Midbrain (tissue), 1 donor: ENCODE measurements around the gene CCDC39.
"Not testable (repeated sequence)": the region's sequence is repeated elsewhere in the genome, so short reads cannot be mapped to it uniquely, and the experiment has no call there.

ENCODE experiments used
- DNase-seq: peaks from one replicate; lab custom pipeline; 2025; lab: John Stamatoyannopoulos, UW

CCDC39 gene

DNA sequence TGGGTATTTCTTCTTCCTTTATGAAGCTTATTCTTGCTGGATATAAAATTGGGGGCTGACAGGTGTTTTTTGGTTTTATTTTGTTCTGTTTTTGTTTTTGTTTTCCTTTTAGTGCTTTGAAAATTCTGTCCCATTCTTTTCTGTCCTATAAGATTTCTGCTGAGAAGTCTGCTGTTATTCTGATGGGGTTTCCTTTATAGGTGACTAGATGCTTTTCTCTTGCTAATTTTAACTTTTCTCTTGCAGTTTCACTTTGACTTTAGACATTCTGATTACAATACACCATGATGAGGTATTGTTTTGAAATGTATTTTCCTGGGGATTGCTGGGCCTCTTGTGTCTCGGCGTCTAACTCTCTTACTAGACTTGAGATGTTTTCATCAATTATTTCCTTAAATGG lies 54.6 kb downstream of the CCDC39 start:
- no peak for DNase-seq

DNA sequence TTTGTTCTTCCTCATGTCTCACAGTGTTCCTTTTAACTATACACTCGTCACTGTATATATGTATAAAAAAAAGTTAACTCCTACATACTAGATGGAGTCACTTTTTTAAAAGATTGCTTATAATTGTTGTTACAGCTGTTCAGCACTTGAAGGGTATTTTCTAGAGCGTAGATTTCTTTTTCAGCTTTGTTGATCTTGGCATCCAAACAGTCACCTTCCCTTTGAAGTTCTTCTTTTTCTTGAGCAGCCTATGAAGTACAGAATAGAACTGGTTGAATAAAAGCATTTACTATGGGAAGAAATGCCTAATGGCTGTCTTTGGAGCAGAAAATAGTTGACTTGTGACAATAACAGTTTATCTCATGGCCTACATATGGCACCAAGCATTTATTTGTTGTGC lies 59.6 kb downstream of the CCDC39 start:
- DNase-seq: no peak

DNA sequence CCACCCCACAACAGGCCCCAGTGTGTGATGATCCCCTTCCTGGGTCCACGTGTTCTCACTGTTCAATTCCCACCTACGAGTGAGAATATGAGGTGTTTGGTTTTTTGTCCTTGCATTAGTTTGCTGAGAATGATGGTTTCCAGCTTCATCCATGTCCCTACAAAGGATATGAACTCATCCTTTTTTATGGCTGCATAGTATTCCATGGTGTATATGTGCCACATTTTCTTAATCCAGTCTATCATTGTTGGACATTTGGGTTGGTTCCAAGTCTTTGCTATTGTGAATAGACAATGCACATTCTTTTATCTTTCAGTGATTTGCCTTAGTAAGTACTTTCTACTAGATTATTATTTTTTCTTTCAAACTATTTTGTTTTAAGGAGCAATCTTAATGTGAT lies 60.7 kb downstream of the CCDC39 start:
- not testable (repeated sequence) for DNase-seq

DNA sequence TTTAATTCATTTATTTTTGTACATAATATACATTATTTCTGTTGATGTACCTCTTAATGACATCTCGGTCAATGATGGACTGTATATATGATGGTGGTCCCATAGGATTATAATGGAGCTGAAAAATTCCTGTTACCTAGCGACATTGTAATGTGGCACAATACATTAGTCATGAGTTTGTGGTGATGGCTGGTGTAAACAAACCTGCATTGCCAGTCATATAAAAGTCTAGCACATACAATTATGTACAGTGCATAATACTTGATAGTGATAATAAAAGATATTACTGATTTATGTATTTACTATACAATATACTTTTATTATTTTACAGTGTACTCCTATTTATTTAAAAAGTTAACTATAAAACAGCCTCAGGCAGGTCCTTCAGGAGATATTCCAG lies 62.2 kb downstream of the CCDC39 start:
- DNase-seq: no peak

DNA sequence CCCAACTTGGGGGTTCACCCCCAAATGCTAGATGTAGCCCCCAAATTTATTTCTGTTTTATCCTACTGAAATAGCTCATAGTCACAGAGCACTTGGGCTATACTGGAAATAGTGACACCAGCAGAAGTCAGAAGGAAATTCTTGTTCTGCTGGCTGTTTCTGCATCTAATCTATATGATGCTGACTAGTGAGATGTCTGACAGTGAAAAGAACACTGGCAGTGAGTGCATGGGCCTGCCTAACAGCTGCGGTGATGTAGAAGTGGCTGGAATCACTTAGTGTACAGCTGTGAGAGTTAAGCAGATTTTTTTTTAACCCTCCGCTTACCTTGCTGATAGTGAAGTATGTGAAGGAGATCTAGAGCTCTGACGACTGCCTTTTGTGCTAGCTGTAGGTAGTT lies 63.3 kb downstream of the CCDC39 start:
- DNase-seq: no peak

DNA sequence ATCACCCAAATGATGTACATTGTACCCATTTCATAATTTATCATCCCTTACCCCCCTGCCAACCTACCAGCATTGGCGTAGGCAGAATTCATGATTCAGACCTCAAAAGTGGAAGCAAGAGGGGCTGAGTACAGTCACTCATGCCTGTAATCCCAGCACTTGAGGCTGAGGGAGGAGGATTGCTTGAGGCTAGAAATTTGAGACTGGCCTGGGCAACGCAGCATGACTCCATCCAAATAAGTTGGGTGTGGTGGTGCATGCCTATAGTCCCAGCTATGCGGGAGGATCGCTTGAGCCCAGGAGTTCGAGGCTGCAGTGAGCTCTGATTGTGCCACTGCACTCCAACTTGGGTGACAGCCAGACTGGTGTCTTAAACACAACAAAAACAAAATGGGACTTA lies 66.9 kb downstream of the CCDC39 start:
- DNase-seq: no peak

DNA sequence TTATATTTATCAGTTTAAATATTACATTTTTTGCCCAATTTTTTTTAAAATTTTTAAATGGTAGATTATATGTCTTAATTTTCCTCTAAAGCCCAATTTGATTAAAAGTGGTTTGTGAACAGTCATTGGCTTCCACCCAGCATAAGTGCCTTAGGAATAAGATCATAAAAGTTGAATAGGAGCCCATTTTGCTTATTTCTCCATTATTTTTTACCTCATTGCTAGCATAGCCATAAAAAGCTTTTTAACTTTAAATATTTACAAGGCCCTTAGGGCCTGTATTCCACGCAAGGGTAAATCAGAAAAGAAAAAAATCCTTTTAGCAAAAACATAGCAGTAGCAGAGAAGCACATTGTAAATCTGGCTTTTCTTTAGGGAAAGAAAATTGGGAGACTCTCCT lies 68.3 kb downstream of the CCDC39 start:
- no peak for DNase-seq

DNA sequence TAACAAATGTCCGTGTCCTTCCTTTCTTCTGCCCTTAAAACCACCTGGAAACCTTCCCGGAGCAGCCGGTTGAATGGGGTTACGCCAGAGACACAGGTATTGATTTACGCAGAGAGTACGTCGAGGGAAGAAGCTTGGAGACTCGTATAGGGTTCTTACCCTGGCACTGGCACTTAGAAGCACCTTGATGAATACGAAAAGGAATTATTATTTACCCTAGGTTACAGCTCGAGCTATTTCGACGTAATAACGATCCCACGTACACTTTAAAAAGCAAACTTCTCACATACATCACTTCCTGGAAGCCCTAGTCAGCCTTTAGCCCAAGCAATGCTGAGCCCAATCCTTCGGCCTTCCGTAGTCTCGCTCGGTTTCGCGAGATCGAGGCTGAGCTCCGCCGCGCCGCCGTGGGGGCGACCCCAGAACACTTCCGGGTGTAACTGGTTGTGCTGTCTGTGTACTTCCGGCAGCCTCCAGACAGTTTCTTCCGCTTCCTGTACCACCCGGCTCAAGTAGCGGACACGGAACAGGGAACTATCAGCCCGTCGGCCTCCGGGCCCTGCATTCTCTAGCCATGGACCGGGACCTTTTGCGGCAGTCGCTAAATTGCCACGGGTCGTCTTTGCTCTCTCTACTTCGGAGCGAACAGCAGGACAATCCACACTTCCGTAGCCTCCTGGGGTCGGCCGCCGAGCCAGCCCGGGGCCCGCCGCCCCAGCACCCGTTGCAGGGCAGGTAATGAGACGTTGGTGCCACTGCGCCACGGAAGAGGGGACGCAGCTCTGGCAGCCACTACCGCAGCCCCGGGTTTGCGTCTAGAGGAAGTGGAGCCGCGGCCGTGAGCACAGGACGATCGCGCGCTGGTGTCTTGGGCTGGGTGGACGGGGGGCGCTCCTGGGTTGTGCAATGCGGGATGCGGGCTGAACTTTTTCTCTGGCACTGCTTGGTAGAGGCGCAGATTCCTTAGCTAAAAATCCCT lies 77.3 kb downstream of the CCDC39 start, which contains the start of gene TTC14:
Gene TTC14 (plus strand): TSS at position 476 of the 979 bp plus-strand sequence. CDS start 99 bp downstream, at position 575.
- DNase-seq: peak; percentile 93

DNA sequence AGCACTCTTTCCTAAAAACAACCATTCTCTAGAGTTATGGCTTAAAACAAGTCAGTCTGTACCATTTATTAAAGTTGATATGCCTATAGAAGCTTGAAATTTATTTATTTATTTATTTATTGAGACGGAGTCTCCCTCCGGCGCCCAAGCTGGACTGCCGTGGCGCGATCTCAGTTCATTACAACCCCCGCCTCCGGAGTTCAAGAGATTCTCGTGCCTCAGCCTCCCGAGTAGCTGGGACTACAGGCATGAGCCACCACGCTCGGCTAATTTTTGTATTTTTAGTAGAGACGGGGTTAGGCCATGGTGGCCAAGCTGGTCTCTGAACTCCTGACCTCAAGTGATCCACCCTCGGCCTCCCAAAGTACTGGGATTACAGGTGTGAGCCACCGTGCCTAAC lies 78.8 kb downstream of the CCDC39 start:
- no peak for DNase-seq

DNA sequence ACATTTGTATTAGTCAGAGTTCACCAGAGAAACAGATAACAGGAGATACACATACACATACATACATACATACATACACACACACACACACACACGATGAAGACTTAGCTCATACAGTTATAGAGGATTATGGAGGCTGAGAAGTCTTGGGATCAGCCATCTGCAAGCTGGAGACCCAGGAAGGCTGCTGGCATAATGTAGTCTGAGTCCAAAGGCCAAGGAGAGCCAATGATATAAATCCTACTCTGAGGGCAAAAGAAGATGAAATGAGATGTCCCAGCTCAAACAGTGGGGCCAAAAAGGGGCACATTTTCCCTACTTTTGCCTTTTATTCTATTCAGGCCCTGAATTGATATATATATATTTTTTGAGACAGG lies 83.7 kb downstream of the CCDC39 start:
- DNase-seq: no peak

DNA sequence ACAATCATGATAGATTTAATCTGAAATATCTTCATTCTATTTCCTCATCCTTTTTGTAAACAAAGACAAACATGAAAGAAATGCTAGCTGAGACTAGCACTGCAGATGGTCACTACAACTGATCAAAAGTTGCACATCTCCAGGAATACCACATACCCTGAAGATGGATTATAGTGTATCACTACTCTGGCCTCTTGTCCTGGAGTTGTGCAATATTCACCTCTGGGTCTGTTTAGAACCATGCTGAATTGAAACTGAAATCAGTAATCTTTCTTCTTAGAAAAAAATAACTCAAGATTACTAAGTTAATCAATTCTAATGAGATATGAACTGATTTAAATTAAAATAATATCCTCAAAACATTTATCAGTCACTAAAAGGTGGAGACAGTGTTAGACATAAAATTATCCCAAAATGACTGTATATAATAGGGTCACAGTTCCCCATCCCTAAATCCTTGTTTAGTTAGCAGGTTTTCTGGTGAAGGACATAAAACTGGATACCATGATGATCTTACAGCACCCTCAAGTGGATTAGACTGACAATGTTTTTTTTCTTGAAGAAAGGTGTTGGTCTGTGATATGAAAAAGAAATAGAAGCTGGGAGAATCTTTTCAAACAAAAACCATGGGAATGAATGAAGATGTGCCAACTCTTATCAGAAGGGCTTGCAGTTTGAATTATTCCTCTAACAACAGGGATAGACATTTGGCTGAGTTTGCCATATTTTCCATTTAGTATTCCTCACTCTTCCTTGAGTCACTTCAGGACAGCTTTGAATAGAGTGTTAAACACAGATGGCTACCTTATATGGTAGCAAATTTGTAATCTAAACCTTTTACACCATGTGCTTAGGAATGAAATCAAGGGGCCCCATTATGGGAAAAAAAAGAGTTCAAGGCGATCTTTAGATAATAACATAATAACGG lies 84.4 kb downstream of the CCDC39 start:
- DNase-seq: peak; percentile 31

DNA sequence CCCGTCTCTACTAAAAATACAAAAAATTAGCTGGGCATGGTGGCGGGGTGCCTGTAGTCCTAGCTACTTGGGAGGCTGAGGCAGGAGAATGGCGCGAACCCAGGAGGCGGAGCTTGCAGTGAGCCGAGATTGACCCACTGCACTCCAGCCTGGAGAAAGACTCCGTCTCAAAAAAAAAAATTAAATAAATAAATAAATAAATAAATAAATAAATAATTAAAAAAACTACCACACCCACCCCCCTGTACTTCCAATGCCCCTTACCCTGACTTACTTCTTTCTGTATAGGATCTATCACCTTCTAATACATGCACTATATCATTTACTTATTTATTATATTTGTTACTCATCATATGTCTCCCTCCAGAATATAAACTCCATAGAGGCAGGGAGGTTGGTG lies 85.7 kb downstream of the CCDC39 start:
- DNase-seq: not testable (repeated sequence)

DNA sequence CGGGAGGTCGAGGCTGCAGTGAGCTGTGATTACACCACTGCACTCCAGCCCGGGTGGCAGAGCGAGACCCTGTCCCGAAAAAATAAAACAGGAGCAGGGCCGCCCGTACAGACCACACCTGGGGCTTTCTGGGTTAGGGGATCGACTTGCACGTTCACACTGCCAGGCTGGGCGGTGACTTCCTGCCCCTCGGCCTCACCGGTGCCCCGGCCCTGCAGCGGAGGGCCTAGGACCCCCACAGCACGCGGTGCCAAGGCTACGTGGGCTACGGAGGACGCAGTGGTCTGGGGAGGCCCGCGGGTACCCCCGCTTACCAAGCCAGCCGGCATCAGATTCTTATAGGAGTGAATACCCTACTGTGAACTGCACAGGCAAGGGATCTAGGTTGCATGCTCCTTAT lies 88.9 kb downstream of the CCDC39 start:
- DNase-seq: no peak

DNA sequence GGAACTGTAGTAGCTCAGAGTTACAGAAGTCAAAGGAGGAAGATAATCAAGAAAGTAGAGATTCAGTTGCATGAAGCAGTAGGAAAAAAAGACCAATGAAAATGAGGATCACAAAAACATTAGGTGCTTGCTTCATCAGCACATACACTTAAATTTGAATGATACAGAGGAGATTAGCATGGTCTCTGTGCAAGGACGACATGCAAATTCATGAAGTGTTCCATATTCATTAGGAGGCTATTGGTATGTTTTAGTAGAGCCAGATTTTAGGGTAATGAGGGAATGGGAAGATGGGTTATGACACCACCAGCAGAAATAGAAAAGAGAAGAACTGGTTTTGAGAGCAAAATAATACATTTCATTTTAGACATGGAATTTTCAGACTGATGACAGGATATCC lies 98.4 kb downstream of the CCDC39 start:
- DNase-seq: no peak

DNA sequence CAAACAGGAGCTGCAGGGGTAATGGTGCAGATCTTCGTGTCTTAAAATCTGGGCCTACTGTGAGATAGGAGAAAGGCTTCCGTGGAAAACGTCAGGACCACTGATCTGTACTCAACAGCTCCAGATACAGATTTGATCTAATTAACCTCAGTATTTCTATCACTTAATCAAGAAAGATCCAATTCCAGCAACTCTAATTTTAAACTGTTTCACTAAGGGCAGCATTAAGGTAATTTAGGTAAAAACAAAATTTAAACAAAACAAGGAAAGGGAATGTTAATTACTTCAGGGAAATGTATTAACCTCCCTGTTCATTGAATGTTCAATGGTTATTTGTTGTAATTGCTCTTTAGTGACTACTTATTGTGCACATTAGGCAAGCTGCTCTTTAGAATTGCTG lies 103.7 kb downstream of the CCDC39 start:
- DNase-seq: no peak

DNA sequence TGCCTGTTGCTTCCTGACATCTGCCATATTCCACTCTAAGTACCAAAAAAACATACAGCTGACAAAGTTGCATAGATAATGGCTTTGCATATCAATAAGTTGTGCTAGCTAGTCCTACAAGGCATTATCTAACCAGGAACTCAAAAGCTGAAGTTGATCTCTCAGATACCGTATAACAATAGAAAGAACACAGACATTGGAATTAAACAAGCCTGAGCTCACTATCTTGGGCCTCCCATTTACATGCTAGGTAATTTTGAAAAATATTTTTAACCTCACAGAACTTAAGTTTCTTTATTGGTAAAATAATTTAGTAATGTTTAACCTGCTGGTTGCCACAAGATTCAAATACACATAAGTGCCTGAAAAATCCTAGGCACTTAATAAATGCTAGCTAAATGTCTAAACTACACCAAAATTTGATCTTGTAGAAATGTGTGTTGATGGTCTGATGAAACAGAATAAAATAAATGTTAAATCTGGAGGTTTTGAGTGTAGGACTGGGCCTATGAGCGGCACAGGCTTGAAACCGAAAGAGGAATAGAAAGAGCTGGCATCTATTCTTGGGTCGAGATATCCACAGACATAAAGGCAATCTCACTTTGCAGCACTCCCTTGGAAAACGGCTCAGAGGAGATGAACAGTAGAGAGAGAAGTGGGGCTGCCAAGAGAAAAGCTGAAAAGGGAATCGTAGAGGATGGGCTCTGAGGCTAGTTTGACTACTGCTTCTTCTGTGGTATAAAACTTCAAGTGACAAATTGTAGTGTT lies 107.3 kb downstream of the CCDC39 start:
- DNase-seq: no peak

DNA sequence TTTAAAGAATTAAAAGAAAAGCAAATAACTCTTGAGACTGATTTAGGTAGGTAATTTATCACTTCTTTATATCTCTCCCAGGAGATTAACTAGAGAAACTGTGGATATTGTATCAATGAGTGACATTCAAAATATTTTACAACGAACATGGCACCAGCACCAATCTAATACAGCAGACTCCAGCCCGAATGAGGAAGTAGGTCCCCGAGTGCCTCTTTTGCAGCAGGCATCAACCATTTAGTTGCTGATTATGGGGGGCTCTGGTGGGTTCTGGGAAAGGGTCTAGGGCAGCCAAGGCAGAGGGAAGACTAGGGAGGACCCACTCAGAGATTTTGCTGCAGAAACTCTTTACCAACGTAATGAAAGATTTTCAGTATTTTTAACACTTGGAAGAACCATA lies 109.1 kb downstream of the CCDC39 start:
- no peak for DNase-seq

DNA sequence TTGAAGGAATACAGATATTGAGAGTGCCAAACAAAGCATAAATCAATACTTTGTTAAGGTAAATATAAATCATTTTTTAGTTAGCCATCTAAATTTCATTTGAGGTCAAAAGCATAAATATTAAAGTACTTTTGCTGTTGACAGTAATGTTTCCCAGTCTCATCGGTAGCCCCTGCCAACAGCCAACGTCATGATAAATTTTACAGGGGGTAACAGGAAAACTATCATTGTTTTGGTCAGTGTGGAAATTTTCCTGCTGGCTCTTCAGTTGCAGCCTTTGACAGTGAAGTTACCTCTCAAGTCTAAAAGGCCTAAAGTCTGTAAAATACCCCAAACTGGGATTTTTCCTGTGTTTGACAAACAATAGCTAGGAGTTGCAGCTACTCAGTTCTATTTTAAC lies 114.6 kb downstream of the CCDC39 start:
- no peak for DNase-seq
